GM10266 (cell line): ENCODE data around the gene ZSCAN18.

Source experiments
- DNase-seq: peaks from one replicate; pipeline ENCODE4 v3.0.0; 2012; ENCODE audit errors: extremely low spot score
- CTCF ChIP-seq: IDR thresholded peaks from 2 replicates; pipeline ENCODE4 v1.5.1; 2012; ENCODE audit warnings: mild to moderate bottlenecking, low read depth; ENCODE audit not compliant: control insufficient read depth, insufficient read depth; ENCODE audit errors: missing control alignments

The ZSCAN18 gene

GRCh38 chr19:58059671-58060078, 38.4 kb downstream of the ZSCAN18 start:
- TF ChIP-seq CTCF = no peak

GRCh38 chr19:58059003-58059670, 38.9 kb downstream of the ZSCAN18 start, which contains the start of gene ZNF135:
TSS of gene ZNF135 (plus strand) at chr19:58059282. CDS start at chr19:58060003, 721 bp downstream.
- no peak for TF ChIP-seq CTCF
- no peak for DNase-seq

More at GRCh38 chr19:58059671-58060078, 38.4 kb downstream of the ZSCAN18 start:
- no peak for DNase-seq

GRCh38 chr19:58058467-58058866, 39.6 kb downstream of the ZSCAN18 start:
- TF ChIP-seq CTCF = no peak
- DNase-seq = no peak

GRCh38 chr19:58056861-58057260, 41.2 kb downstream of the ZSCAN18 start:
- no peak for TF ChIP-seq CTCF

GRCh38 chr19:58056261-58056660, 41.8 kb downstream of the ZSCAN18 start:
- TF ChIP-seq CTCF = no peak

More at GRCh38 chr19:58056861-58057260, 41.2 kb downstream of the ZSCAN18 start:
- peak; percentile 10 for DNase-seq

GRCh38 chr19:58054901-58055874, 42.8 kb downstream of the ZSCAN18 start:
- no peak for TF ChIP-seq CTCF
- peak; percentile 28 for DNase-seq

More at GRCh38 chr19:58056261-58056660, 41.8 kb downstream of the ZSCAN18 start:
- peak; percentile 23 for DNase-seq
